ENCODE data around the gene RAD54L2.
"Not testable (repeated sequence)": the region's sequence is repeated elsewhere in the genome, so short reads cannot be mapped to it uniquely, and the experiment has no call there.

The RAD54L2 gene, protein sequence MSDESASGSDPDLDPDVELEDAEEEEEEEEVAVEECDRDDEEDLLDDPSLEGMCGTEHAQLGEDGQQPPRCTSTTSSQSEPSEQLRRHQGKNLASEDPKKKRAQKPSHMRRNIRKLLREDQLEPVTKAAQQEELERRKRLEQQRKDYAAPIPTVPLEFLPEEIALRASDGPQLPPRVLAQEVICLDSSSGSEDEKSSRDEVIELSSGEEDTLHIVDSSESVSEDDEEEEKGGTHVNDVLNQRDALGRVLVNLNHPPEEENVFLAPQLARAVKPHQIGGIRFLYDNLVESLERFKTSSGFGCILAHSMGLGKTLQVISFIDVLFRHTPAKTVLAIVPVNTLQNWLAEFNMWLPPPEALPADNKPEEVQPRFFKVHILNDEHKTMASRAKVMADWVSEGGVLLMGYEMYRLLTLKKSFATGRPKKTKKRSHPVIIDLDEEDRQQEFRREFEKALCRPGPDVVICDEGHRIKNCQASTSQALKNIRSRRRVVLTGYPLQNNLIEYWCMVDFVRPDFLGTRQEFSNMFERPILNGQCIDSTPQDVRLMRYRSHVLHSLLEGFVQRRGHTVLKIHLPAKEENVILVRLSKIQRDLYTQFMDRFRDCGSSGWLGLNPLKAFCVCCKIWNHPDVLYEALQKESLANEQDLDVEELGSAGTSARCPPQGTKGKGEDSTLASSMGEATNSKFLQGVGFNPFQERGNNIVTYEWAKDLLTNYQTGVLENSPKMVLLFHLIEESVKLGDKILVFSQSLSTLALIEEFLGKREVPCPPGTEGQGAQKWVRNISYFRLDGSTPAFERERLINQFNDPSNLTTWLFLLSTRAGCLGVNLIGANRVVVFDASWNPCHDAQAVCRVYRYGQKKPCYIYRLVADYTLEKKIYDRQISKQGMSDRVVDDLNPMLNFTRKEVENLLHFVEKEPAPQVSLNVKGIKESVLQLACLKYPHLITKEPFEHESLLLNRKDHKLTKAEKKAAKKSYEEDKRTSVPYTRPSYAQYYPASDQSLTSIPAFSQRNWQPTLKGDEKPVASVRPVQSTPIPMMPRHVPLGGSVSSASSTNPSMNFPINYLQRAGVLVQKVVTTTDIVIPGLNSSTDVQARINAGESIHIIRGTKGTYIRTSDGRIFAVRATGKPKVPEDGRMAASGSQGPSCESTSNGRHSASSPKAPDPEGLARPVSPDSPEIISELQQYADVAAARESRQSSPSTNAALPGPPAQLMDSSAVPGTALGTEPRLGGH (N-terminal part only)

DNA sequence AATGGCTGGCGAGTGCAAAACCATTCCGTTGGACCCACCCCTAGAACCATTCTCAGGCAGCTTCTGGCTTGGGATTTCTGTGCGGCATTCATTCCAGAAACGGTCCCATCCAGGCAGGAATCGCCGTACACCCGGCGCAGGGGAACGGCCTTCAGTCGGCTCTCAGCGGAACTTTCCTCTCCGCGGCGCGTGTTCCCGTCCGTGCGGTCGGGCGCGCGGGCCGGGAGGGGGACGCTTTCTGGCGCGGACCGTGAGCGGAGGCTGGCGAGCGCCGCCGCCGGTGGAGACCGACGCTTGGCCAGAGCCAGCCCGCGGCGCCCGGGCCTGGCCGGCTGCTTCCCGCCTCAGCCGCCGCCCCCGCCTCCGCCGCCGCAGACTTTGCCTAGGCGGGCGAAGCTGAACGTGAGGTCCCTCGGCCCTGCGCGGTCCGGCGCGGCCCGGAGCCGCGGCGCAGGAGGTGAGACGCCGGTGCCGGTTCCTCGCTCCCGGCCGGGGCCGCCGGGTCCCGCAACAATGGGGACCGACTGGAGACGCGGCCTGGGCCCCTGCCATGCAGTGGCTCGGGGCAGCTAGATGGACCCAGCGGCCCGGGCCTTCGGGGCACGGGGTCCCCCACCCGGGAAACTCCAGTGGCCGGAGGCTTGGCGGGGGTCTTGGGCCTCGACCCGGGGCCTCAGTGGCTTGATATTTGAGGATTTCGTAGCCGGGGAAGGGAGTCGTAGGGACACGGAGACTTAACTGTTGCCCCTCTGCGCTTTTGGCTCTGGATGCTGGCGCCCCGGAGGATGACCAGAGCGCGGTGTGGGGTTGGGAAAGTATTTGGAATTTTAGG, at the start of gene RAD54L2:
RAD54L2 (plus strand) TSS at position 261 of the 832 bp plus-strand sequence. CDS start 51,702 bp downstream, outside the sequence.
- in situ Hi-C loops (cut with MboI; ENCODE audit: low sequenced_read_pairs), result no loop called here

DNA sequence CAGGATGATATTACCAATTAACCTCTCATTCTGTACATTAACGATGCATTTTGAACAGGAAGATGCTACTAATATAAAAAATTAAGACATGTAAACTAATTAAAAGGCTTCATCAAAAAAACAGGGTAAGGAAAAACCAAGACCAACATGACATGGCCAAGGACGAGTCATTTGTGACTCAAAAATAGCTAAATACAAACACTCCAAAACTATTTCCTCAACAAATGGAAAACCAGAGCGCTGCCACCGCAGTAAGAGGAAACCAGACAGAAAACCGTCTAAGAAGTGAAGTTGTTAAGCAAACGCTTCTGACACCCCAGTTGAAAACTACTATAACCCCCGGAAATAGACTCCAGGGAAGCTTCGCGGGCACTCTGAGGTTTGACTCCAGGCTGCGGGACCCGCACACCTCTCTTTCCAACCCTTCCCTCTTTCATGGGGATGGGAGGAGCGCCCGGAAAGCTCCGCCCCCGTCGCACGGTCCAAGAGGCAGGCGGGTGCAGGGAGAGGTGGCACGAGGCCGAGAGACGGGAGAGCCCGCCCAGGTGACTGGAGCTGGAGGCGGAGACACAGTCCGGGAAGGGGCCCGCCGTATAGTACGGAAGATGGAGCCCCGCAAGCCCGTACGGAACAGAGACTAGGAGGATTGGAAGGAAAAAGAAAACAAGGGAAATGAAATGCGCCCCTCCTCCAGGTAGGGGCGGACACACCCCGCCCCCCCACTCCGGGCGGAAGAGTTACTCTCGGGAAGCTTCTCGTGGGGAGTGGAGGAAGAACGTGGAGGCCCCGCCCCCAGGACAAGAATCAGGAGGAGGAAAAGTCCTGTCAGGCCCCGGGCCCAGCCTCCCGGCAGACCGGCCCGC, 39.4 kb upstream of the RAD54L2 start:
- in situ Hi-C loops (cut with MboI; ENCODE audit: low sequenced_read_pairs), result no loop called here

DNA sequence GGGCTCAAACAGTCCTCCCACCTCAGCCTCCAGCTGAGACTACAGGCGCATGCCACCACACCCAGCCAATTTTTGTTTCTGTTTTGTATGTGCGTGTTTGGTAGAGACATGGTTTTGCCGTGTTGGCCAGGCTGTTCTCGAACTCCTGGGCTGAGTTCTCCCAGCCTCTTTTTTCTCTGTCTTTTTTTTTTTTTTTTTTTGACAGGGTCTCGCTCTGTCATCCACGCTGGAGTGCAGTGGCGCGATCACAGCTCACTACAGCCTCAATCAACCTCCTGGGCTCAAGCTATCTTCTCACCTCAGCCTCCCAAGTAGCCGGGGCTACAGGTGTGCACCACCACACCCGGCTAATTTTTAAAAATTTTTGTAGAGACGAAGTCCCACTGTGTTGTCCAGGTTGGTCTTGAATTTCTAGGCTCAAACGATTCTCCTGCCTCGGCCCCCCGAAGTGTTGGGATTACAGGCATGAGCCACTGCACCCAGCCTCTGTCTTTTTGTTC, 37.8 kb upstream of the RAD54L2 start:
- in situ Hi-C loops (cut with MboI; ENCODE audit: low sequenced_read_pairs), result loop anchor here (10.0 kb wide), 1 partner anchor 184 kb away; no protein-coding TSS in a partner anchor

DNA sequence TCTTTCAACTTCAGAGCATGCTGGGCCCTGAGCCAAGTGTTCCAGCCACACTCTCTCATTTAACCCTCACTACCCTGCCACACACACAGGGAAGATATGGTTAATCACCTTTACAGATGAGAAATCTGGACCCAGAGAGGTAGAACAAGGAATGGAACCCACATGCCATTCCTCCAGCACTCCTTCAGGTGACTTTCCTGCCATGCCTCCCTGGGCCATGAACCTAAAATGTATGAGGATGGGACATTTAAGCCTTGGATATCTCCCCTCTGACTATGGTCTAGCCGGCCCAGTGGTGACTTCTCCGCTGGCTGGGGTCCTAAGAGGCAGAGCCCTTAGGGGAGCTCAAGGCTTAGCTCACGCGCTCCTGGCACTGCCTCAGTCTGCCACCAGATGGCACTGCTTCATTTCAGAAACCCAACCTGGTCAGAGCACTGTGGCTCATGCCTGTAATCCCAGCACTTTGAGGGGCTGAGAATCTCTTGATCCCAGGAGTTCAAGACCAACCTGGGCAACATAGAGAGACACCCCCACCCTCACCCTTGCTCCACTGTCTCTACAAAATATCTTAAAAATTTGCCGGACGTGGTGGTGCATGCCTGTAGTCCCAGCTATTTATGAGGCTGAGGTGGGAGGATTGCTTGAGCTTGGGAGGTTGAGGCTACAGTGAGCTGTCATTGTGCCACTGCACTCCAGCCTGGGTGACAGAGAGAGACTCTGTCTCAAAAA, 36.5 kb upstream of the RAD54L2 start:
- in situ Hi-C loops (cut with MboI; ENCODE audit: low sequenced_read_pairs), result loop anchor here (10.0 kb wide), 1 partner anchor 183 kb away; no protein-coding TSS in a partner anchor

DNA sequence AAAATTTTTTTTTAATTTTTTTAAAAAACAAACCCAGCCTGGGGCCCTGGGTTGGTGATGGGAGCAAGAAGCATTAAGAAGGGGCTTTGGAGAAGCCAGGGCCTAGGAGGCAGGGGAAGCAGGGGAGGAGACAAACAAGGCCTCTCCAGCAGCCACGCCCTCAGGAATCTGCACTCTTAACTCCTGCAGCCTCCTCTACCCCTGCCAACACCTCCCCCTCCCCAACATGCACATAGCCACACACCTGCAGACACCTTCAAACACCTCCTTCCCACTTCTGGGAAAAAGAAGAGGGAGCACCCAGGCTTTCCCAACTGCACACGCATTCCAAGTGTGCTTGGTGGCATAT, 36.0 kb upstream of the RAD54L2 start:
- in situ Hi-C loops (cut with MboI; ENCODE audit: low sequenced_read_pairs), result loop anchor here (10.0 kb wide), 1 partner anchor 182 kb away; no protein-coding TSS in a partner anchor

DNA sequence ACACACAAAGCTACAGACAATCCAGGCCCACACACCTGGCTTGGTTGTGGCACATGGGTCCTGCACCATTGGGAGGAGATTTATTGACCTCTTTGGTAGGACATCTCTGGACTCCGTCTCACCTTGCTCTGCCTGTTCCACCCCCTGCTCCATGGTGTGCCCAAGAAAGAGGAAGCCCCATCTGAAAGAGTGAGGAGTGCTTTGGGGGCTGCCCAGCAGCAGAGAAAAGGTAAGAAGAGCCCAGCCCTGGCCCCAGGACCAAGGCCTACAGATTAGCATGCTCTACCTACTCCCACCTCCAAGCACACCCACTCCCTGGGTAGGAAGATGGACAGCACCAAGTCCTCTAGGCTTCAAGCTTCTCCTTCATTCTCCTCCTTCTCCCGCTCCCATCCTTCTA, 35.5 kb upstream of the RAD54L2 start:
- in situ Hi-C loops (cut with MboI; ENCODE audit: low sequenced_read_pairs), result loop anchor here (10.0 kb wide), 1 partner anchor 182 kb away; no protein-coding TSS in a partner anchor

DNA sequence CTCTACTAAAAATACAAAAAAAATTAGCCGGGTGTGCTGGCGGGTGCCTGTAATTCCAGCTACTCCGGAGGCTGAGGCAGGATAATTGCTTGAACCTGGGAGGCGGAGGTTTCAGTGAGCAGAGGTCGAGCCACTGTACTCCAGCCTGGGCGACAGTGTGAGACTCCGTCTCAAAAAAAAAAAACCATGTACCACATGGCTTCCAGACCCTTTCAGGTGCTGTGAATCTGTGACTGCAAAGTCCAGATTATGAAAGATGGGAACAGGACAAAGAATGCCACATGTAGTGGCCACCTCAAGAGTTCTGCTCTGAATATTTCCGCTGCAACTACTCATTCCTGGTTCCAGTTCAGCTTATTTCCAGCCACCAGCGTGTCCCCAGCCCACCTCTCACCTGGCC, 30.3 kb upstream of the RAD54L2 start:
- in situ Hi-C loops (cut with MboI; ENCODE audit: low sequenced_read_pairs), result loop anchor here (10.0 kb wide), 1 partner anchor 177 kb away; no protein-coding TSS in a partner anchor

DNA sequence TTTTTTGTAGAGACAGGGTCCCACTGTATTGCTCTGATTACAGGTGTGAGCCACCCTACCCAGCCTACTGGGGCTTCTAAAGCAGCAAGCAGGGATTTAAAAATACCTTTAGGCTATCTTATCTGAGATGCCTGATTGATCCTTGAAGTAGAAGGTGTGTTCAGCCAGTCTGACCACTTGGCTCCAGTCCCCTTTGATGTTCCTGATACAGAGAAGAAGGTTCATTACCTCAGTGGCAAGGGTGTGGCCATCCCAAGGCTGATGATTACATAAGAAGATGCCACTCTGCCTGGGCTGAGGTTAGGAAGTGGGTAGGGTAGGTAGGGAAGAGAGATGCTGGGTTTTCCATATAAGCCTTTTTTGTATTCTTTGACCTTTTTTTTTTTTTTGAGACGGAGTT, 27.5 kb upstream of the RAD54L2 start:
- in situ Hi-C loops (cut with MboI; ENCODE audit: low sequenced_read_pairs), result no loop called here

DNA sequence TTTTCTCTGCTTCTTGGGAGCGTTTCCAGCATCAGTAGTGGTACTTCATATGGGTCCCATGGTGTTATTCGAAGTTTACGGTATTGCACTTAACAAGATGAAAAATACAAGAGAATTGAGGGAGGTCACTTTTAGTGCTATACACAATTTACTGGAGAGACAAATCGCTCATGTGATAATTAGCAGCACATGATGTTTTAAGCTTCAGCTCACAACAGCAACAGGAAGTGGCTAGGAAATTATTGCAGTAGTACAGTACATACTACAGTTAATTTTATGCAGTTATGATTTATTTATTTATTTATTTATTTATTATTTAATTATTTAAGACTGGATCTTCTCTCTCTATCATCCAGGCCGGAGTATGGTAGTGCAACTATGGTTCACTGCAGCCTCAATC, 24.3 kb upstream of the RAD54L2 start:
- in situ Hi-C loops (cut with MboI; ENCODE audit: low sequenced_read_pairs), result no loop called here

DNA sequence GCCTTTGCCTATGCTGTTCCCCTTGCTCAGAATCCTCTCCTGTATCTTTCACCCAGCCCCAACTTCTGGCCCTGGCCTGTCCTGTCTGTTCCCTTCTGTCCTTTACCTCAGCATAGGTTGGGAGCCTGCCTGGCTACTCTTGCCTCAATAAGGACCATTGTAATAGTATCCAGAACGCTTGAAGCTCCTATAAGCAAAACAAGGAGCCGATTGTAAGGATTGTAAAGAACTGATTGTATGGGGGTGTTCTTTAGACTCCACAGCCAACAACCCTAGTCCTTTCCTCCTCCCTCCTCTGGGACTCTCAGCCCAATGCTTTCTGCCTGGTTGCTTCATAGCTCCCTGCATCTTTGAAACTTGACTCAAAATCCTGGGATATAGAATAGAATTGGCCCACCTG, 18.7 kb upstream of the RAD54L2 start:
- in situ Hi-C loops (cut with MboI; ENCODE audit: low sequenced_read_pairs), result no loop called here

DNA sequence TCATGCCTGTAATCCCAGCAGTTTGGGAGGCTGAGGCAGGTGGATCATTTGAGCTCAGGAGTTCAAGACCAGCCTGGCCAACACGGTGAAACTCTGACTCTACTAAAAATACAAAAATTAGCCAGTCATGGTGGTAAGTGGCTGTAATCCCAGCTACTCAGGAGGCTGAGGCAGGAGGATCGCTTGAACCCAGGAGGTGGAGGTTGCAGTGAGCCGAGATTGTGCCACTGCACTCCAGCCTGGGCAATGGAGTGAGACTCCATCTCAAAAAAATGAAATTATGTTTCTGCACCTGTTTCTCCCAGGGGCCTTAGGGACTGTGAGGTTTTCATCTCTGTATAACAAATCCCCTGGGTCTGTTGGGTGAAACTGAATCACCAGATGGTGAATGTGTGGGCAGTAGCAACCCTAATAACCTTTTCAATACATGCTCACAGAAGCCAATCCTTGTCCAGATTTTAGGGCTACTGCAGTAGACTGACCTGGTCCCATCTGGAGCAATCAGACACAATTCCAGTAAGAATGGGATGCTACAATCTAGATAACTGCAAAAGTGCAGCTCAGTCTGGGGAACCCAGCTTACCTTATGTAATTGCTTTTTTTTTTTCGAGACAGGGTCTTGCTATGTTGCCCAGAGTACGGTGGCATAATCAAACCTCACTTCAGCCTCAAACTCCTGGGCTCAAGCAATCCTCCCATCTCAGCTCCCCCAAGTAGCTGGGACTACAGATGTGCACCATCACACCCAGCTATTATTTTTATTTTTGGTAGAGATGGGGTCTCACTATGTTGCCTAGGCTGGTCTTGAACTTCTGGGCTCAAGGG, 17.4 kb upstream of the RAD54L2 start:
- in situ Hi-C loops (cut with MboI; ENCODE audit: low sequenced_read_pairs), result not testable (repeated sequence)

DNA sequence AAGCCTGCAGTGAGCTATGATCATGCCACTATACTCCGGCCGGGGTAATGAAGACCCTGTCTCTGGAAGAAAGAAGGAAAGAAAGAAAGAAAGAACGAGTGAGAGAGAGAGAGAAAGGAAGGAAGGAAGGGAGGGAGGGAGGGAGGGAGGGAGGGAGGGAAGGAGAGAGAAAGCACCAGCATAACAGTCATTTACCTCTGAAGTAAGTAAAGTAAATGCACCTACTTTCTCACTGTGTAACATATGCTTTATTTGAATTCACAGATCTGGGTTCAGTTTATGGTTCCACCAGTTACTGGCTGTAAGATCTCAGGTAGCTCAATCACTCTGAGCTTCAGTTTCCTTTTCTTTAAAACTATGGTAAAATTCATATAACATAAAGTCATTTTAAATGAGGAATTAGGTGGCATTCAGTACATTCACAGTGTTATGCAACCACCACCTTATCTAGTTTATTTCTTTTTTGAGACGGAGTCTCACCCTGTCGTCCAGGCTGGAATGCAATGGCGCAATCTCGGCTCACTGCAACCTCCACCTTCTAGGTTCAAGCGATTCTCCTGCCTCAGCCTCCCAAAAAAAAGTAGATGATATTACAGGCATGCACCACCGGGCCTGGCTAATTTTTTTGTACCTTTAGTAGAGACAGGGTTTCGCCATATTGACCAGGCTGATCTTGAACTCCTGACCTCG, 16.1 kb upstream of the RAD54L2 start:
- in situ Hi-C loops (cut with MboI; ENCODE audit: low sequenced_read_pairs), result no loop called here

DNA sequence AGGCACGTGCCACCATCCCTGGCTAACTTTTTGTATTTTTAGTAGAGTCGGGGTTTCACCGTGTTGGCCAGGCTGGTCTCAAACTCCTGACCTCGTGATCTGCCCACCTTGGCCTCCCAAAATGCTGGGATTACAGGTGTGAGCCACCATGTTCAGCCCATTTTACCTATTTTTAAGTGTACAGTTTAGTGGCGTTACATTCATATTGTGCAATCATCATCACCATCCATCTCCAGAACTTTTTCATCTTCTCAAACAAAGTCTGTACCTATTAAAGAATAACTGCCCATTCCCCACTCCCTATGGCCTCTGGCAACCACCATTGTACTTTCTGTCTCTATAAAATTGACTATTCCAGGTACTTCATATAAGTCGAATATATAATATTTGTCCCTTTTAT, 13.6 kb upstream of the RAD54L2 start:
- in situ Hi-C loops (cut with MboI; ENCODE audit: low sequenced_read_pairs), result not testable (repeated sequence)

DNA sequence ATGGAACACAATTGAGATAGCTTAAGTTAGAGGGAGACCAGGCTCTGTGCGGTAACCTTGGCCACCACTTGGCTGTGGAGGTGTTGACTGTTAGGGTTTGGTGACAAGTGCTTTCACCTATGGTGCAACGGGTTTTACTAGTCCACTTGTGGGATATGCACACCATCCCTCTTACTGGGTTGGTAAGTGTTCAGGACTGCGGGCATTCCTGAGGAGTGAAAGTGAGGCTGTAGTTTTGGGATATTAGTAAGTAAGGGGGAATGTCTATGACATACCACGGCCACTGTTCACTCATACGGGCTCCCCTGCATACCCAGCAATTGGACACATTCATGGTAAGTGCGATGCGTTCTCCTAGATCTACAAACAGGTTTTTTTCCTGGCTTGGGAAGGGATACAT, 8.0 kb upstream of the RAD54L2 start:
- in situ Hi-C loops (cut with MboI; ENCODE audit: low sequenced_read_pairs), result no loop called here

DNA sequence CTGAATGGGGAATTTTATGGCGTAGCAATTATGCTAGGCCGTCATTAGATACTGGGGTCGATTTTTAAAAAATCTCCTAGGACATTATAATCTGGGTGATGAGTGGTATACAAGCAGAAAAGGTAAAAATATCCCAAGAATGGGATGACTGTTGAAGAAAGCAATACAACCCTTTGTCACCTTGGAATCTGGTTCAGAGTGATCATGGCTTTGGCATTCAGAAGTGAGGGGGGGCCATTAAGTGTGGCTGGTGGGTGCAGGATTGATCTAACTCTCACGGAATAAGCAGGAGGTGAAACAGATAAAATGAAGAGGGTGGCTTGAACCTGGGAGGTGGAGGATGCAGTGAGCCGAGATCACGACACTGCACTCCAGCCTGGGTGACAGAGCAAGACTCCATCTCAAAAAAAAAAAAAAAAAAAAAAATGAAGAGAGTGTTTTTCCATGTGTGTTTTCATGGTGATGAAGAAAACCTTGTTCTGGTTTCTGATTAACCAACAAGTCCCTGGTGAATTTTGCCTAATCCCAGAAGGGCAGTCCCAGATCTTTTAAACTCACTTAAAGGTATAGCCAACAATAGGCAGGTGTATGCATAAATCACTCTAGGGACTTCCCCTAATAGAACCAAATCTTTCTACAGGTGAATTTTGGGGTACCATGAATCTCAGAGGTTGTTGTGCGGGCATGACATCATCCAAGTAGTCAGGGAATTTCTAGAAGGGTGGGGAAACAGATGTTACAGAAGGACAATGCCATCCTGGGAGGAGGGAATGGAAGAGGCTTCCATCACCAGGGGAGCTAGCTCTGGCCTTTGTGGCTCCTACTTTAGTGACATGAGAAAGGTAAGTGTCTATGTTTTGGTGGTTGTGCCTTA, 3.1 kb upstream of the RAD54L2 start:
- in situ Hi-C loops (cut with MboI; ENCODE audit: low sequenced_read_pairs), result no loop called here

DNA sequence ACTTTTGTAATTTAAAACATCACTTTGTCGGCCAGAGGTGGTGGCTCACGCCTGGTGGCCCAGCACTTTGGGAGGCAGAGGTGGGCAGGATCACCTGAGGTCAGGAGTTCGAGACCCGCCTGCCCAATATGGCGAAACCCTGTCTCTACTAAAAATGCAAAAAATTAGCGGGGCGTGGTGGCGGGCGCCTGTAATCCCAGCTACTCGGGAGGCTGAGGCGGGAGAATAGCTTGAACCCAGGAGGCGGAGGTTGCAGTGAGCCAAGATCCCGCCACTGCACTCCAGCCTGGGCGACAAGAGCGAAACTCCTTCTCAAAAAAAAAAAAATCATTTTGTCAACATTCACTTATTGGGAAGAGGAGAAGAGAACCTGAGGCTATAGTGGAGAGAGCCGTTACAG, 888 bp upstream of the RAD54L2 start:
- in situ Hi-C loops (cut with MboI; ENCODE audit: low sequenced_read_pairs), result not testable (repeated sequence)

Data from HL-60/S4 treated with retinoic acid at 250 ng/mL for 4 days and 3 days (cell line).